HG03097 (cell line): ENCODE results near the gene TARS3.

Experiments
- ATAC-seq: cut with Tn5 transposase; IDR thresholded peaks from one replicate; pipeline ENCODE4 v1.9.1; 2021; ENCODE audit not compliant: unreplicated experiment, low FRiP score

Gene TARS3

DNA sequence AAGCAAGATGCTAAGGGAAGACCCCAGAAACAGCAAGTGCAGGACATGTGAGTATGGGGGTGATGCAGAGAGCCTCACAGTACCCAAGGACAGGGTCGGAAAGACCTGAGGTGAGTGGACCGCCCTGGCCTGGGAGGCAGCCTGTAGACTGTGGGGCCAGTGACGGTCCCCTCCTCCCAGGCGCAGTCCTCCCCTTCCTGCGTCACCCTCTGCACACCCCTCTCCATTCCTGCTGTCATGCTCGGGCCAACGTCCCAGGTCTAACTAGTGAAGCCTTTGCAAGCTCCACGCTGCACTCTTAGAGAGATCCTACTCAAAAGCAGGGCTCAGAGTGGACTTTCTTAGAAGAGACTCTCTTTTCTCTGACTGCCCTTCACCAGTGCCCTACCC lies 113.7 kb downstream of the TARS3 start:
- ATAC-seq = no peak

DNA sequence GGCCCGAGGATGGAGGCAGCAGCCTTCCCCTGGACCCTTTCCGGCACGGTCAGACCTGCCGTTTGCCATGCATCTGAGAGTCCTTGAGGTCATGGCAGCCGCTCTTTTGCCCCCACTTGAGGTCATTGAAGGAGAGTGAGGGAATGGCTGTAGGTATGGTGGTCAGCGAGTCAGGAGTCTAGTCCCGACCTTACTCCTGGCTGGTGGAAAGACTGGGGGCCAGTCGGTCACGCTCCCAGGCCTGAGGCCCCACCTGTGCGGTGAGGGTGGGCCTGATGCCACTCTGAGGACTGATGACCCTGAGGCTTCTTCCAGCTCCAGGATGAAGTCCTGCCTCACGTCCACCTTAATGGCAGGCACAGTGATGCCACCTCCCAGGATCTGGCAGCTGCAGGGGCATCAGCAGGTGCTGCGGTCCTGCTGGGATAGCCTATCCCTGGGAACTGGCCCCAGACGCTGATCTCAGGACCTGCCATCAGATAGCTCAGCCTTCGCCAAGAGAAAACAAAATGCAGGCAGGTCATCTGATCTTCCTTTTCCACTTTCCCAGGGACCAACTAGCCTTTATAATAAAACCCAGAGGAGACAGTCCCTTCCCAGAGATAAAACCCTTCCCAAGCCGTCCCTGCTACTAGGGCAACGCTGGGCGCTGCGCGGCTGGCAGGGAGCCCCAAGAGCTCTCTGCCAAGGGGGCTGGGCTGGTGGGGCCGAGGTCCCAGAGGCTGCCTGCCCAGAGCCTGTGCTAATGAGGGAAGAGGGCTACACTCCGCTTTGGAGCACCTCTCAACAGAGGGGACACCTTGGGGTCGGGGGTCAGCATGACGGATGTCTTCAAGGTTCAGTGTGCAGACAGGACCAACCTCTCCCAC lies 114.3 kb downstream of the TARS3 start:
- ATAC-seq = no peak

DNA sequence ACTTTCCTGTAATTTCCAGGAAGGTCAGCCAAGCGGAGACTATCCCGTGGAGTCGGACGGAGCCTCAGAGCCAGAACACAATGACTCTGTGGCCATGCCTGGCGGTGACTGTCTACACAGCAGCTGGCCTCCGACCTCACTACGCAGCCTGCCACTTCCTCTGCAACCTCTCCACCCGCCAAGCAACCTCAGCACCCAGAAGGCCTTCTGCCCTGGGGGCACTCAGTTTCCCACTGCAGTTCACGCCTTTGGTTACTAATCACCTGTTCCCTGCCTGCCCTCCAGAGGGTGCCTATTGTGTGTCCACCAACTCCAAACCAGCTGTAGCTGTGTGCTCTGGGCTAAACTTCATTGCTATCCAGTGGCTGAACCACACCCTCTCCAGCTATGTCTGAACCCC lies 116.1 kb downstream of the TARS3 start:
- ATAC-seq = no peak

DNA sequence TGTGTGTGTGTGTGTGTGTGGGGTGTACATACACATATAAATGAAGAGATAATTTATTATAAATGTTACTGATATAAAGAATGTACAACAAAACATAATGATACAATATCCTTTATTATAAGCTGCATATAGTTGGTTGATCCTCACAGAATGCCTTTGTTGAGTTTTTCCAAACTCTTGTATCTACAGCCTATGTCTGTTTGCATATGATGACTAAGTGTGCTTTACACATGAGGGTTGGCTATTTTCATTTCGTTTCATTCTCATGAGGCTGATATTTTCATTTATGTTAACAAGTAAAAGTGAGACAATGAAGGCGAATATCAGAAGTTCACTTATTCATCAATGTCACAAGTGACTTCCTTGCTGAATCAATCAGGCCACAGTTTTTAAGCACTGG lies 117.2 kb downstream of the TARS3 start:
- no peak for ATAC-seq

DNA sequence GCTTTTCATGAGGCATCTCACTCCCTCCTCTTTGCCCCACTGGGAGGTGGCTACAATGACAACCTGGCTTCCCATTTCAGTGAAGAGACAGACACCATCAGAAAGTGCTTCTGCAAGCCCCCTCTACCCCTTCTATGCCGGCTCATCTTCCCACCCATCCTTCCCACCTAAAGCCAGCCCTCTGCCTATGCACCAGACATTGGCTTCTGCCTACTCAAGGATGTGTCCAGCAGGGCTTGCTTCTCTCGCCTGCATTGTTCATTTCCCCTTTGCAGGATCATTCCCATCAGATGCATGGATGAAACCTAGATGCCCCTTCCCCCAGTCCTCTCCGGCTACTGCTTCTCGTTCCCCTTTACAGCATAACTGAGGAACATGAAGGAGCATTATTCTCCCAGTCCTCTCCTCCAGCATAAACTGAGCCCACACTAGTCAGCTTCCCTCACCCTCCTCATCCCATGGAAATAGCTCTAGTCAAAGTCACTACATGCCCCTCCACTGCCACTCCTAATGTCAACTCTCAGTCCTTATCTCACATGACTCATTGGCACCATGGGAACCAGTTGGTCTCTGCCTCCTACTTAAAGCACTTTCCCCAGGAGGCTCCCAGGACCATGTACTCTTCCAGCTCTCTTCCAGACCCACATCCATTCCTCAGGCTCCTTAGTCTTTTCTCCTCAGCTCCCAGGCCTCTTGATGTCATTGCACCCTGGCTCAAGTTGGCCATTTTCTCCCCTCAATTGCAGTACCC lies 120.0 kb downstream of the TARS3 start:
- no peak for ATAC-seq
